H7 (cell line): ENCODE results near the gene PRRT2. TPM values are rescaled to one million over a fixed set of nuclear protein-coding genes. Genes with fewer than 3 reads are reported as not detected.
"Not testable (repeated sequence)": the region's sequence is repeated elsewhere in the genome, so short reads cannot be mapped to it uniquely, and the experiment has no call there.

Source experiments
- DNase-seq: peaks from one replicate; pipeline ENCODE4 v3.0.0; 2012
- H3K27me3 ChIP-seq: 2 replicates; pipeline ENCODE4 v1.6.0; 2011; ENCODE audit warnings: mild to moderate bottlenecking, low read length; ENCODE audit not compliant: control insufficient read depth, insufficient read depth
- H3K36me3 ChIP-seq: replicated peaks from 2 replicates; pipeline ENCODE4 v1.5.1; 2011; ENCODE audit warnings: low read length; ENCODE audit not compliant: control insufficient read depth, insufficient read depth
- H3K4me3 ChIP-seq: 2 replicates; pipeline ENCODE4 v1.5.1; 2011; ENCODE audit warnings: low read depth, mild to moderate bottlenecking, control low read depth, low read length, moderate library complexity; ENCODE audit not compliant: insufficient read depth
- total RNA-seq: library from RNA; depleted of rRNA; stranded (reverse); fragments of >200 nt; shearing (Covaris generic); gene quantifications from 2 replicates; pipeline ENCODE4 v1.2.3, GENCODE V29; 2014

PRRT2 gene
- total RNA-seq, 1 experiment from 2014 or later = 1.8 TPM

DNA sequence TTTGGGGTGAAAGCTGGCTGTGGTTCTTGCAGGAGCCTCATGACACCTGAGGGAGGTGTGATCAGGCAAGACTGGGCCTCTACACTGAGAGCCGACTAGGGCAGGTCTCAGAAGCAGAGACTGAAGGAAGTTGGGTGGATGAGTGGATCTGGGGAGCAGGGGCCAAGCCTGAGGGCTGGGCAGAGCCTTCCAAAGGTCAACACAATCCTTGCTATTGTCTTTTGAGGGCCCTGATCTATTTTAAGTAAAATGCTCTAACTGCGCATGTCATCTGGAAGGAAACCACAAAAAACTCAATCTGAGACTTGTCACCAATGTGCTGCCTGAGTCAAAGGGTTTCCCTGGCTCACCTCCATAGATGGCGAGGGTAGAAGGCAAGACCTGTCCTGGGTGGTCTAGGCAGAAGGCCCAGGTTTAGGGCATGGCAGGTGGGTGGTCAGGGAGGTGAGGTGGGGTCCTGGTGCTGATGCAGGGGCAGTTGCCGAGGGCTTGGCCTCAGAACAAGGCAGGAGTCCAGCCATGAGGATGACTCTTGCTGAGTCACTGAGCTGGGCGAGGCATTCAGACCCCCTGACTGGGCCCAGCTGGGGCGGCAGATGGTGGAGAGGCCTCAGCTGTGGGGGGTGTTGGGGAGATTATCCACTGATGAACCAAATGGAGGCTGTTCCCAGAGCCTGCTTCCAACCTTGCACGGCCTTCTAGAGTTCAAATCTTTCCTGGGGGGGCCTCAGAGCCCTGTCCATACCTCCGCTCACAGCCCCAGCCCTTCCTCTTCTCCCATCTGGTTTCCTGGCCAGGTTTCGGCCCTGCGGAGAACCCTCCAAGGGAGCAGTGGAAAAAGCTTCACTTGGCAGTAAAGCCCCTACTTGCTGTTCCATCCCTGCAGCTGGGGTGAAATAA, 13.4 kb downstream of the PRRT2 start:
- DNase-seq = no peak
- H3K27me3 ChIP-seq = no peaks in the 10 kb centered on the region
- H3K4me3 ChIP-seq = no peak overlapping the region
- no peaks in the 10 kb centered on the region for H3K36me3 ChIP-seq

DNA sequence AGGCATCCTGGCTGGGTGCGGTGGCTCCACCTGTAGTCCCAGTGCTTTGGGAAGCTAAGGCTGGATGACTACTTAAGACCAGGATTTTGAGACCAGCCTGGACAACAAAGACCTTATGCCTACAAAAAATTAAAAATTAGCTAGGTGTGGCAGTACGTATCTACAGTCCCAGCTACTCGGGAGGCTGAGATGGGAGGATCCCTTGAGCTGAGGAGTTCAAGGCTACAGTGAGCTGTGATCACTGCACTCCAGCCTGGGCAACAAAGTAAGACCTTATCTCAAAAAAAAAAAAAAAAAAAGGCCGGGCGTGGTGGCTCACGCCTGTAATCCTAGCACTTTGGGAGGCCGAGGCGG, 14.3 kb downstream of the PRRT2 start:
- Histone ChIP-seq H3K36me3 (no peaks in the 10 kb centered on the region), H3K4me3 (no peak overlapping the region), H3K27me3 (no peaks in the 10 kb centered on the region)
- no peak for DNase-seq

DNA sequence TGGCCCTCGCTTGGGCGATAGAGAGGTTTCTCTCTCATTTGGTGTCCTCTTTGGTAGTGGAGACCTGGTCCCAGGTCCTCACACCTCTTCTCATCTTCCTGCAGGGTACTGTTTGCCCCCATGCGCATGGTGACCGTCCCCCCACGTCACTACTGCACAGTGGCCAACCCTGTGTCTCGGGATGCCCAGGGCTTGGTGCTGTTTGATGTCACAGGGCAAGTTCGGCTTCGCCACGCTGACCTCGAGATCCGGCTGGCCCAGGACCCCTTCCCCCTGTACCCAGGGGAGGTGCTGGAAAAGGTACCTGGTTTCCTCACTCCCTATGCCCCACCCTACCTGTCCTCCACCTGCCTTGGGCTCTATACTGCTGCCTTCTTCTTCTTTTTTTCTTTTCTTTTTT, 18.8 kb downstream of the PRRT2 start:
- H3K27me3 ChIP-seq = no peaks in the 10 kb centered on the region
- DNase-seq = no peak
- no peak overlapping the region for H3K4me3 ChIP-seq
- H3K36me3 ChIP-seq = no peaks in the 10 kb centered on the region

DNA sequence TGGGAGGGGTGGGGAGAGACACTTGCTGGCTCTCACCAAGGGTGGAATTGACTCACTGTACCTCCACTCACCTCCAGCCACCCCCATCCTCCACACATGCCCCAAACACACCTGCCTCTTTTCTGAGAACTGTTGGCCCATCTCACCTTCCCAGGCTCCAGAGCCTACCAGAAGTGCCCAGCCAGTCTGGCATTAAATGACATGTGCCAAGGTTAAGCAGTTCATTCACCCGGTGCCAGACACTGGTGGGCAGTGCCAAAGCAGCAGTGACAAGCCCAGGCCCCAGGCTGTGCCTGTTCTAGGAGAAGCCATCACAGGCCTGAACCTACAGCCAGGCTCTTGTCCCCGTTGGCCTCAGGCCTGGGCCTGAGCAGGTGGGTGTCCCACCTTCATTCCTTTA, 19.5 kb downstream of the PRRT2 start:
- H3K27me3 ChIP-seq = no peaks in the 10 kb centered on the region
- no peak overlapping the region for H3K4me3 ChIP-seq
- no peak for DNase-seq
- H3K36me3 ChIP-seq = no peaks in the 10 kb centered on the region

DNA sequence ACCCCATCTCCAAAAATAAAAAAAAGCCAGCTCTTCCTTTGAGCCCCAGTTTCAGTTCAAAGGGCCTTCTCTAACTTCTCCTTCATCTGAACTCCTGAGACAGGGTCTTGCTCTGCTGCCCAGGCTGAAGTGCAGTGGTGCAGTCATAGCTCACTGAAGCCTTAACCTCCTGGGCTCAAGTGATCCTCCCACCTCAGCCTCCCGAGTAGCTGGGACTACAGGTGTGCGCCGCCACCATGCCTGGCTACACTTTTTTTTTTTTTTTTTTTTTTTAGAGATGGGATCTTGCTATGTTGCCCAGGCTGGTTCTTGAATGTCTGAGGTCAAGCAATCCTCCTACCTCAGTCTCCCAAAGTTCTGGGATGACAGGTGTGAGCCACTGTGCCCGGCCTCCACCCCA, 21.2 kb downstream of the PRRT2 start:
- not testable (repeated sequence) for H3K36me3 ChIP-seq, H3K4me3 ChIP-seq, DNase-seq, H3K27me3 ChIP-seq

DNA sequence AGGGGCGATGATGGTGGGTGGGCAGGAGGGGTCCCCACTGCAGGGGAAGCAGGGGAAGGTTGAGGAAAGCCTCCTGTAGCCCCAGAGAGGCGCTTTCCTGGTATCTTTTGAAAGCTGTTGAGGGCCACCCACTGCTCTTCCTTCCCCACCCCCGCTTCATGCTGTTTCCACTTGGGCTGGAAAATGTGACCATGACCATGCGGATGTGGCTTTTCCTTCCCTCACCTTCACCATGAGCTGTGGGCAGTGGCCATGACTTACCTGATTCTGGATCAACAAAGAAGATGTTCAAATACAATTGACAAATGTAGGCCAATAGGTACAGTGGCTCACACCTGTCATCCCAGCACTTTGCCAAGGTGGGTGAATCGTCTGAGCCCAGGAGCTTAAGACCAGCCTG, 22.1 kb downstream of the PRRT2 start:
- no peak for DNase-seq
- H3K4me3 ChIP-seq = no peak overlapping the region
- no peaks in the 10 kb centered on the region for H3K36me3 ChIP-seq

DNA sequence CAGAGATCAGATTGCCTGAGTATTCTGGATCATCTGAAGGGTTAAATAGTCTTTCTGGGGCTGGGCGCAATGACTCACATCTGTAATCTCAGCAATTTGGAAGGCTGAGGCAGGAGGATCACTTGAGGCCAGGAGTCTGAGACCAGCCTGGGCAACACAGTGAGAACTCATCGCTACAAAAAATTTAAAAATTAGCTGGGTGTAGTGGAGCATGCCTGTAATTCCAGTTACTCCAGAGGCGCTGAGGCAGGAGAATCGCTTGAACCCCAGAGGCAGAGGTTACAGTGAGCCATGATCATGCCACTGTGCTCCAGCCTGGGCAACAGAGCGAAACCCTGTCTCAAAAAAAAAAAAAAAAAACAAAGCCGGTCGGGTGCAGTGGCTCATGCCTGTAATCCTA, 23.9 kb downstream of the PRRT2 start:
- Histone ChIP-seq H3K4me3 (no peak overlapping the region), H3K27me3 (no peaks in the 10 kb centered on the region), H3K36me3 (no peaks in the 10 kb centered on the region)
- no peak for DNase-seq

More for the DNA sequence above, 22.1 kb downstream of the PRRT2 start:
- H3K27me3 ChIP-seq = no peaks in the 10 kb centered on the region

DNA sequence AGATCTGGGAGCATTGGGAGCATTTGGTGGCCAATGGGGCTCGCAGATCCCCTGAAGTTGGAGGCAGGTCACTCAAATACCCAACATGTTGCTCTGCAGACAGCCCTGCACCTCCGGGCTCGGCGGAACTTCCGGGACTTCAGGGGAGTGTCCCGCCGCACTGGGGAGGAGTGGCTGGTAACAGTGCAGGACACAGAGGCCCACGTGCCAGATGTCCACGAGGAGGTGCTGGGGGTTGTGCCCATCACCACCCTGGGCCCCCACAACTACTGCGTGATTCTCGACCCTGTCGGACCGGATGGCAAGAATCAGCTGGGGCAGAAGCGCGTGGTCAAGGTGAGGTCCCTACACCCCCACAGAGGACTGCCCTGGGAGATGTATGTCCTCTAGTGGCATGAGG, 24.6 kb downstream of the PRRT2 start:
- Histone ChIP-seq H3K4me3 (no peak overlapping the region), H3K27me3 (no peaks in the 10 kb centered on the region), H3K36me3 (no peaks in the 10 kb centered on the region)
- peak; percentile 36 for DNase-seq

DNA sequence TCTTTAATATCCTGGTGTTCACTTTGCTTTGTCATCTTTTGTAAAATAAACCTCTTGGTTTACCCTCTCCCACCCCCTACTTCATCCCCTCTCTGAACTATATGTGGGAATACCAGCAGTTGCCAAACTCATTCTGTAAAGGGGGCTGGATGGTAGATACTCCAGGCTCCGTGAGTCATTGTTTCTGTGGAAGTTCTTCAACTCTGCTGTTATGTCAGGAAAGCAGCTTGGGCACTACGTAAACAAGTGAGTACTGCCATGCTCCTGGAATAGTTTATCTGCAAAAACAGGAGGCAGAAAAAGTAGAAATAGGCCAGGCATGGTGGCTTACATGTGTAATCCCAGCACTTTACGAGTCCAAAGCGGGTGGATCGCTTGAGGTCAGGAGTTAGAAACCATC, 25.8 kb downstream of the PRRT2 start:
- Histone ChIP-seq H3K4me3 (no peak overlapping the region), H3K27me3 (no peaks in the 10 kb centered on the region), H3K36me3 (no peaks in the 10 kb centered on the region; the same call in 1 of the 2 replicates)
- no peak for DNase-seq

DNA sequence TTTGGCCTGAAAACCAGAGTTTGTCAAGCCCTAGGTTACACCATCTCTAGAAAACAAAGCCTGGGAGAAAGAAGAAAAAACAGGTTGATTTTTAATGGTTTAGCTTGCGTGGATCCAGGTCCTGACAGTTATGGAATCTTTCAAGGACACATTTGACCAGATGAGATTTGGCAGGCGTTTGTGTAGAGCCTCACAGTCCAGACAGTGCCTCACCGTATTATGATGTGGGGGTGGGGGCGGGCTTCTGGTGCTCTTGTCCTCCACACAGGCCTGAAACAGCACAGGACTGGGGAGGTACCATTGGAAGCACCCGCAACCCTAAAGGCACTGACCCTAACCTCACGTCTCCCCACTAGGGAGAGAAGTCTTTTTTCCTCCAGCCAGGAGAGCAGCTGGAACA, 27.8 kb downstream of the PRRT2 start:
- Histone ChIP-seq H3K4me3 (no peak overlapping the region), H3K27me3 (no peaks in the 10 kb centered on the region), H3K36me3 (no peaks in the 10 kb centered on the region; the same call in 1 of the 2 replicates)
- peak; percentile 36 for DNase-seq

DNA sequence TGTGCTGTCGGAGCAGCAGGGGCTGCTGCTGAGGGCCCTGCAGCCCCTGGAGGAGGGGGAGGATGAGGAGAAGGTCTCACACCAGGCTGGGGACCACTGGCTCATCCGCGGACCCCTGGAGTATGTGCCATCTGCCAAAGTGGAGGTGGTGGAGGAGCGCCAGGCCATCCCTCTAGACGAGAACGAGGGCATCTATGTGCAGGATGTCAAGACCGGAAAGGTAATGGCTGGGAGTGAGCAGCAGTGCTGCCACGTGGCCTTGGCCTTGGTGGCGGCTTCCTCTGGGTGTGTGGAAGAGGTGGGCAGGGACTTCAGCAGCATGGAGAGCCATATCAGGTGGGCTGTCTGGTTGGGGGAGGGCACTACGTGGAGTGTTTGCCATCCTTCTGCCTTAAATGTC, 28.2 kb downstream of the PRRT2 start:
- H3K4me3 ChIP-seq = no peak overlapping the region
- H3K27me3 ChIP-seq = no peaks in the 10 kb centered on the region
- no peaks in the 10 kb centered on the region; the same call in 1 of the 2 replicates for H3K36me3 ChIP-seq
- no peak for DNase-seq

DNA sequence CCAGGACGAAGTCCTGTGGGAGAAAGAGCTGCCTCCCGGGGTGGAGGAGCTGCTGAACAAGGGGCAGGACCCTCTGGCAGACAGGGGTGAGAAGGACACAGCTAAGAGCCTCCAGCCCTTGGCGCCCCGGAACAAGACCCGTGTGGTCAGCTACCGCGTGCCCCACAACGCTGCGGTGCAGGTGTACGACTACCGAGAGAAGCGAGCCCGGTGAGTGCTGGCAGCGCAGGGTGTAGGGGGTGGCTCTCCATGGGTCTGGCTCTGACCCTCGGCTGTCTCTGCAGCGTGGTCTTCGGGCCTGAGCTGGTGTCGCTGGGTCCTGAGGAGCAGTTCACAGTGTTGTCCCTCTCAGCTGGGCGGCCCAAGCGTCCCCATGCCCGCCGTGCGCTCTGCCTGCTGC, 29.6 kb downstream of the PRRT2 start:
- Histone ChIP-seq H3K4me3 (no peak overlapping the region), H3K36me3 (no peaks in the 10 kb centered on the region; the same call in 1 of the 2 replicates), H3K27me3 (no peaks in the 10 kb centered on the region)
- no peak for DNase-seq

DNA sequence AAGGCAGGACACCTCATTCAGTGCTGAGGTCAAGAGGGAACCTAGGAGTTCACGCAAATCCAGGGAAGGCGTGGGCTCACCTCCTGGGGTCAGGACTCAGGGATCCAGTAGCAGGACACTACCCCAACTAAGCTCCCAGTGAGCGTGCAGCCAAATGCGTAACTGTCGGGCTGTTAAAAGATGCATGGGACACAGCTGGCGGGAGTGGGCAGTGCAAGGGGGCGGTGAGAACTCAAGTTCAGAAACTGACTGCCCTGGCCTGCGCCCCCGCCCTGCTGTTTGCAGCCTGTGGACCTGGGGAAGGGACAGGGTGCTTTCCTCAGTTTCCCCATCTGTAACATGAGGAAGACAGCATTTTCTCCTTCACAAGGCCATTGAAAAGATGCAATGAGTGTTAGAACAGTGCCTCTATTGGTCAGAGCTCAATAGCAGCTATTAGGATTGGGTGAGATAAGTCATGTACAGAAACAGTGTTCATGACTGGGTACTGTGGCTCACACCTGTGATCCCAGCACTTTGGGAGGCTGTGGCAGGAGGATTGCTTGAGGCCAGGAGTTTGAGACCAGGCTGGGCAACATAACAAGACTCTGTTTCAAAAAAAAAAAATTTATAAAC, 30.8 kb downstream of the PRRT2 start:
- Histone ChIP-seq H3K36me3 (no peaks in the 10 kb centered on the region; the same call in 1 of the 2 replicates), H3K4me3 (no peak overlapping the region), H3K27me3 (no peaks in the 10 kb centered on the region)
- no peak for DNase-seq

DNA sequence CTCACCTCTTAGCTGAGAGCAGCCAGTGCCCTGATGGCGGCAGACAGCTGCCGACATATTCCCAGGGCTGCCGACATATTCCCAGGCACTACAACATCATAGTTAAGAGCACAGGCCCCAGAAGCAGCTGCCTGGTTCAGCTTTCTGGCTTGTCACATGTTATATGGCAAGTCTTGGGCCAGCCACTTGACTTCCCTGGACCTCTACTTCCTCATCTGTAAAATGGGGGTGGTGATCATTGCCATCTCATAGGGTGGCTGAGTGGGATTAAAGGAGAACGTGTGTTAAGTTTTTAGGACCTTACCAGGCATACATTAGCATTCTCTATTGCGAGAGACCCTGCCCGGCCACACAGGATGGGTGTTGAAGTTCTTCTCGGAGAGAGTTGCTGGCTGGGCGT, 31.9 kb downstream of the PRRT2 start:
- no peaks in the 10 kb centered on the region; the same call in 1 of the 2 replicates for H3K36me3 ChIP-seq
- no peaks in the 10 kb centered on the region for H3K27me3 ChIP-seq
- no peak overlapping the region for H3K4me3 ChIP-seq
- DNase-seq = no peak

DNA sequence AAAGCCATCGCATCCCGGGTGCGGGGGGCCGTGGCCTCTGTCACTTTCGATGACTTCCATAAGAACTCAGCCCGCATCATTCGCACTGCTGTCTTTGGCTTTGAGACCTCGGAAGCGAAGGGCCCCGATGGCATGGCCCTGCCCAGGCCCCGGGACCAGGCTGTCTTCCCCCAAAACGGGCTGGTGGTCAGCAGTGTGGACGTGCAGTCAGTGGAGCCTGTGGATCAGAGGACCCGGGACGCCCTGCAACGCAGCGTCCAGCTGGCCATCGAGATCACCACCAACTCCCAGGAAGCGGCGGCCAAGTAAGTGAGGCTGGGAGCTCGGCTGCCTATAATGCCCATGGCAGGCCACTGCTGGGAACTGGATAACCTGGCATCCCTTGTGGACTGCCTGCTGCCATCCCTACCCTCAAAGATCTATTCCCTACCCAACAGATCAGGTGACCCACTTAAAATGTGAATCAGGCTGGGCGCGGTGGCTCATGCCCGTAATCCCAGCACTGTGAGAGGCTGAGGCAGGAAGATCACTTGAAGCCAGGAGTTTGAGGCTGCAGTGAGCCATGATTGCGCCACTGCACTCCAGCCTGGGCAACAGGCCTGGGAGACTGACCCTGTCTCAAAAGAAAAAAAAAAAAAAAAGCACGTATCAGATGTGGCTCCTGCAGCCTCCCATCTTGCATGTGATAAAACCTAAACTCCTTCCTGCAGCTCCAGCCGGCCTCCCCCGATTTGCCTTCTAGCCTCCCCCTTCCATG, 32.8 kb downstream of the PRRT2 start:
- H3K4me3 ChIP-seq = no peak overlapping the region
- H3K27me3 ChIP-seq = no peaks in the 10 kb centered on the region
- no peaks in the 10 kb centered on the region; the same call in 1 of the 2 replicates for H3K36me3 ChIP-seq
- peak; percentile 22 for DNase-seq
